IMR-90 (cell line): Measurements from ENCODE around the gene DLAT. TPM values are rescaled to one million over a fixed set of nuclear protein-coding genes. Genes with fewer than 3 reads are reported as not detected.

ENCODE experiments used
- ATAC-seq: fragments of 200-7000 bp; cut with Tn5 transposase; 2 replicates; pipeline ENCODE4 v1.9.1; 2020; ENCODE audit warnings: low read depth, mild to moderate bottlenecking, moderate library complexity
- BruUV-seq: library from RNA; stranded (reverse); fragments of 400-500 nt; replicated peaks from 2 replicates; lab custom pipeline; 2021; lab: Mats Ljungman, UMichigan
- CTCF ChIA-PET: fragments of 300-600 bp; formaldehyde crosslinking; extraction: SDS; loops from one replicate; lab custom pipeline; 2021; ENCODE audit warnings: antibody characterized with exemption; lab: Yijun Ruan, JAX
- POLR2A ChIA-PET: fragments of 300-600 bp; sonication (Branson Sonifier 250); formaldehyde crosslinking; loops from one replicate; lab custom pipeline; 2022; ENCODE audit warnings: antibody characterized with exemption; ENCODE audit not compliant: unreplicated experiment; lab: Charles Lee
- DNase-seq: peaks from one replicate; pipeline ENCODE4 v3.0.0; 2013
- H2AFZ ChIP-seq: replicated peaks from 2 replicates; pipeline ENCODE3; 2013; ENCODE audit warnings: low read length, mild to moderate bottlenecking; ENCODE audit not compliant: poor library complexity
- H2AK5ac ChIP-seq: 2 replicates; pipeline ENCODE4 v1.6.1; 2013; ENCODE audit warnings: low read depth, low read length, inconsistent platforms
- H2AK9ac ChIP-seq: replicated peaks from 2 replicates; pipeline ENCODE3; 2013; ENCODE audit warnings: mild to moderate bottlenecking, low read depth, low read length, moderate library complexity; ENCODE audit not compliant: poor library complexity
- H2BK120ac ChIP-seq: 2 replicates; pipeline ENCODE4 v1.6.1; 2013; ENCODE audit warnings: low read depth, low read length, inconsistent platforms
- H2BK15ac ChIP-seq: 3 replicates; pipeline ENCODE4 v1.6.1; 2013; ENCODE audit warnings: low read depth, low read length, inconsistent platforms
- H2BK20ac ChIP-seq: 2 replicates; pipeline ENCODE4 v1.6.1; 2013; ENCODE audit warnings: low read depth, mild to moderate bottlenecking, inconsistent platforms, low read length, moderate library complexity
- H2BK5ac ChIP-seq: 2 replicates; pipeline ENCODE4 v1.6.1; 2013; ENCODE audit warnings: mild to moderate bottlenecking, low read depth, low read length, inconsistent platforms; ENCODE audit not compliant: poor library complexity, severe bottlenecking
- H3K14ac ChIP-seq: replicated peaks from 2 replicates; pipeline ENCODE4 v1.6.1; 2013; ENCODE audit warnings: low read depth, low read length, inconsistent platforms
- H3K18ac ChIP-seq: 2 replicates; pipeline ENCODE4 v1.6.1; 2013; ENCODE audit warnings: low read depth, low read length, control low read depth
- H3K23ac ChIP-seq: 2 replicates; pipeline ENCODE4 v1.6.1; 2013; ENCODE audit warnings: low read depth, low read length, inconsistent platforms
- H3K27ac ChIP-seq: 2 replicates; pipeline ENCODE4 v1.5.1; 2013; ENCODE audit warnings: mild to moderate bottlenecking, control low read depth, low read length; ENCODE audit not compliant: insufficient read depth
- H3K27me3 ChIP-seq: 2 replicates; pipeline ENCODE4 v1.6.1; 2013; ENCODE audit warnings: low read length; ENCODE audit not compliant: control insufficient read depth, insufficient read depth
- H3K36me3 ChIP-seq: 2 replicates; pipeline ENCODE4 v1.6.1; 2013; ENCODE audit warnings: low read length, mixed read lengths; ENCODE audit not compliant: control insufficient read depth, insufficient read depth
- H3K4ac ChIP-seq: 2 replicates; pipeline ENCODE4 v1.6.1; 2013; ENCODE audit warnings: low read depth, low read length, inconsistent platforms
- H3K4me1 ChIP-seq: 2 replicates; pipeline ENCODE4 v1.6.1; 2013; ENCODE audit warnings: low read length, mixed read lengths; ENCODE audit not compliant: control insufficient read depth, insufficient read depth
- H3K4me2 ChIP-seq: 2 replicates; pipeline ENCODE4 v1.6.1; 2013; ENCODE audit warnings: low read depth, mild to moderate bottlenecking, control low read depth, low read length, moderate library complexity
- H3K4me3 ChIP-seq: 2 replicates; pipeline ENCODE4 v1.5.1; 2013; ENCODE audit warnings: low read depth, mild to moderate bottlenecking, control low read depth, low read length, moderate library complexity; ENCODE audit not compliant: insufficient read depth
- H3K56ac ChIP-seq: 2 replicates; pipeline ENCODE4 v1.6.1; 2013; ENCODE audit warnings: low read length, inconsistent platforms; ENCODE audit not compliant: insufficient read depth; ENCODE audit errors: extremely low read depth
- H3K79me1 ChIP-seq, 2 experiments: 2 replicates each; pipeline ENCODE4 v1.6.1; 2013; ENCODE audit warnings: low read length in 2 of 2, inconsistent platforms in 1 of 2, low read depth in 1 of 2
- H3K9ac ChIP-seq: 2 replicates; pipeline ENCODE4 v1.6.1; 2013; ENCODE audit warnings: low read depth, low read length, control low read depth
- H3K9me1 ChIP-seq: 2 replicates; pipeline ENCODE4 v1.6.1; 2013; ENCODE audit warnings: low read length, inconsistent platforms; ENCODE audit not compliant: insufficient read depth
- H3K9me3 ChIP-seq: 2 replicates; pipeline ENCODE4 v1.6.1; 2013; ENCODE audit warnings: low read length; ENCODE audit not compliant: control insufficient read depth, insufficient read depth
- H4K20me1 ChIP-seq: 2 replicates; pipeline ENCODE4 v1.6.1; 2013; ENCODE audit warnings: low read length, inconsistent platforms; ENCODE audit not compliant: insufficient read depth
- H4K5ac ChIP-seq: 2 replicates; pipeline ENCODE4 v1.6.1; 2013; ENCODE audit warnings: mild to moderate bottlenecking, low read depth, low read length, control low read depth
- H4K8ac ChIP-seq, 2 experiments: 2 replicates each; pipeline ENCODE4 v1.6.1; 2013; ENCODE audit warnings: low read depth in 2 of 2, low read length in 2 of 2, control low read depth in 1 of 2, inconsistent platforms in 1 of 2
- H4K91ac ChIP-seq: 2 replicates; pipeline ENCODE4 v1.6.1; 2013; ENCODE audit warnings: low read depth, low read length, inconsistent platforms; ENCODE audit not compliant: insufficient read depth
- BHLHE40 ChIP-seq: fragments of 150-350 bp; IDR thresholded peaks from 2 replicates; pipeline ENCODE4 v1.6.1; 2016; ENCODE audit warnings: mild to moderate bottlenecking, low read depth, low read length
- CEBPB ChIP-seq: IDR thresholded peaks from 2 replicates; pipeline ENCODE4 v1.6.1; 2012; ENCODE audit warnings: low read depth, low read length, improper control_type of control experiment
- CHD1 ChIP-seq: IDR thresholded peaks from 2 replicates; pipeline ENCODE4 v1.6.1; 2012; ENCODE audit warnings: low read depth, low read length, improper control_type of control experiment
- CTCF ChIP-seq: conservative IDR thresholded peaks from 2 replicates; pipeline ENCODE4 v1.5.1; 2012; ENCODE audit warnings: mild to moderate bottlenecking, low read depth, low read length, improper control_type of control experiment
- ELK1 ChIP-seq: fragments of 150-350 bp; IDR thresholded peaks from 2 replicates; pipeline ENCODE4 v1.6.1; 2016; ENCODE audit warnings: low read depth, mild to moderate bottlenecking, low read length, moderate library complexity, borderline replicate concordance
- FOS ChIP-seq: fragments of 150-350 bp; IDR thresholded peaks from 2 replicates; pipeline ENCODE4 v1.6.1; 2016; ENCODE audit warnings: low read depth, low read length
- MAFK ChIP-seq: IDR thresholded peaks from 2 replicates; pipeline ENCODE4 v1.6.1; 2012; ENCODE audit warnings: low read depth, low read length, improper control_type of control experiment
- MAZ ChIP-seq: IDR thresholded peaks from 2 replicates; pipeline ENCODE4 v1.6.1; 2012; ENCODE audit warnings: low read depth, mild to moderate bottlenecking, low read length, improper control_type of control experiment, moderate library complexity, borderline replicate concordance
- MXI1 ChIP-seq: IDR thresholded peaks from 2 replicates; pipeline ENCODE4 v1.6.1; 2012; ENCODE audit warnings: low read depth, mild to moderate bottlenecking, low read length, moderate library complexity, borderline replicate concordance
- NFE2L2 ChIP-seq: fragments of 150-350 bp; IDR thresholded peaks from 2 replicates; pipeline ENCODE4 v1.6.1; 2016; ENCODE audit warnings: low read depth, mild to moderate bottlenecking, low read length
- POLR2A ChIP-seq: IDR thresholded peaks from 2 replicates; pipeline ENCODE4 v1.6.1; 2012; ENCODE audit warnings: mild to moderate bottlenecking, low read depth, low read length
- RAD21 ChIP-seq: IDR thresholded peaks from 2 replicates; pipeline ENCODE4 v1.6.1; 2012; ENCODE audit warnings: low read length, improper control_type of control experiment
- RCOR1 ChIP-seq: IDR thresholded peaks from 2 replicates; pipeline ENCODE4 v1.6.1; 2012; ENCODE audit warnings: mild to moderate bottlenecking, low read length, improper control_type of control experiment; ENCODE audit not compliant: insufficient replicate concordance
- RFX5 ChIP-seq: IDR thresholded peaks from 2 replicates; pipeline ENCODE4 v1.8.0; 2012; ENCODE audit warnings: low read depth, mild to moderate bottlenecking, low read length, moderate library complexity
- SMC3 ChIP-seq: fragments of 150-350 bp; IDR thresholded peaks from 2 replicates; pipeline ENCODE4 v1.6.1; 2016; ENCODE audit warnings: low read depth, mild to moderate bottlenecking, antibody characterized with exemption, low read length, moderate library complexity
- USF2 ChIP-seq: fragments of 150-350 bp; IDR thresholded peaks from 2 replicates; pipeline ENCODE4 v1.6.1; 2017; ENCODE audit warnings: mild to moderate bottlenecking, antibody characterized with exemption, low read length, low read depth
- WGBS, 2 experiments: methylation state at CpG; one replicate each; pipeline versions ENCODE4 v1.1.5 to v1.1.7; 2013; ENCODE audit warnings: missing lambda C conversion rate in 2 of 2; ENCODE audit not compliant: insufficient read length in 1 of 2; ENCODE audit errors: extremely low coverage in 2 of 2; 5-methylcytosine and 5-hydroxymethylcytosine counted together
- dilution Hi-C: fragments of 300-500 bp; cut with HindIII; formaldehyde crosslinking; loops from one replicate; pipeline ENCODE4 v1.14.3; 2018; ENCODE audit warnings: low sequenced_read_pairs; ENCODE audit not compliant: unreplicated experiment
- in situ Hi-C: fragments of 300-500 bp; cut with MboI; formaldehyde crosslinking; loops from 3 replicates; pipeline ENCODE4 v1.14.3; 2019; ENCODE audit warnings: low sequenced_read_pairs, inconsistent platforms, mixed read lengths
- intact Hi-C: fragments of 100-400 bp; cut with micrococcal nuclease; formaldehyde crosslinking; loops from 2 replicates; pipeline ENCODE4 v1.10.0; 2022
- polyA plus RNA-seq, 3 experiments: library from polyadenylated mRNA; depleted of rRNA; stranded (reverse); fragments of >200 nt; gene quantifications; 2 replicates each; pipeline ENCODE4 v1.2.3, GENCODE V29; 2012; ENCODE audit warnings: low replicate concordance in 1 of 3
- total RNA-seq: library from RNA; depleted of rRNA; stranded (reverse); fragments of >200 nt; gene quantifications from 2 replicates; pipeline ENCODE4 v1.2.3, GENCODE V29; 2012

Gene DLAT
- total and polyA plus RNA-seq, 2 of the 4 experiments (the other 2 are of a cell fraction): 15.5 to 27.2 TPM

- intact Hi-C loops: no loop called here
- Histone ChIP-seq H2AK5ac (no peak overlapping the region), H2BK5ac (no peak overlapping the region), H2BK15ac (no peak overlapping the region), H2AK9ac (no peak overlapping the region), H2BK120ac (no peak overlapping the region), H3K9me1 (peaks cover 14% of the 10 kb centered on the region), H4K8ac (no peak overlapping the region), H4K91ac (no peak overlapping the region), H3K18ac (no peak overlapping the region), H3K4me1 (peaks cover 10% of the 10 kb centered on the region), H4K20me1 (no peaks in the 10 kb centered on the region), H3K4me3 (no peak overlapping the region), H3K4me2 (no peak overlapping the region), H3K27ac (no peak overlapping the region), H3K9me3 (no peaks in the 10 kb centered on the region), H2AFZ (no peak overlapping the region), H2BK20ac (no peak overlapping the region), H3K4ac (no peak overlapping the region), H3K56ac (no peak overlapping the region), H3K27me3 (no peaks in the 10 kb centered on the region), H3K9ac (no peak overlapping the region), H3K79me1 (peaks cover 4 to 6% of the 10 kb centered on the region in 2 experiments; a peak in 2 of 4 replicates), H4K5ac (no peak overlapping the region), H3K14ac (no peak overlapping the region), H3K23ac (no peak overlapping the region), H3K36me3 (peaks cover 7% of the 10 kb centered on the region)
- CTCF ChIA-PET: no interaction called here
- dilution Hi-C loops: no loop called here
- TF ChIP-seq POLR2A (no peak), MXI1 (no peak), USF2 (no peak), CEBPB (no peak), RAD21 (no peak), SMC3 (no peak), ELK1 (no peak), RCOR1 (no peak), CHD1 (no peak), NFE2L2 (no peak), CTCF (no peak), RFX5 (no peak), MAZ (no peak), BHLHE40 (no peak), MAFK (no peak), FOS (no peak)
- ATAC-seq (no peak), DNase-seq (no peak)
- POLR2A ChIA-PET: interaction anchor here (0.6 kb wide), 1 partner anchor 767 kb away, joined by 5 read pairs; no protein-coding TSS in a partner anchor
- no TSS peak for BruUV-seq
- WGBS, 2 experiments: 93% methylated on average over 4 of the region's 5 CpGs; no CpG with 5 or more reads in 1 of the 2 experiments
- in situ Hi-C loops: no loop called here
Measured at GRCh38 chr11:112019066-112019465, 6.1 kb upstream of the DLAT start.
